ENCODE data around the gene ADAMTS9.

- TF ChIP-seq GATA2 (IDR thresholded peaks at IDR 0.05; ENCODE audit: low read depth, low read length) (no peak), GATA3 (IDR thresholded peaks at IDR 0.05; ENCODE audit: low read depth, low read length) (no peak)
Observed at GRCh38 chr3:64664397-64664796, 23.4 kb downstream of the ADAMTS9 start.

All from SH-SY5Y (cell line).